ENCODE results near the gene CCDC102A.

GRCh38 chr16:57567691-57568090, 31.3 kb upstream of the CCDC102A start:
- no peak for TF ChIP-seq POLR2AphosphoS5 (IDR thresholded peaks at IDR 0.05; ENCODE audit: low read depth, low read length)
- TF ChIP-seq CTCF (IDR thresholded peaks at IDR 0.05 in 2 of 3, conservative IDR thresholded peaks at IDR 0.05 in 1 of 3; ENCODE audit: borderline replicate concordance in 1 of 3, insufficient read depth in 1 of 3, low read depth in 2 of 3, low read length in 2 of 3), result no peak
- TF ChIP-seq POLR2A (IDR thresholded peaks at IDR 0.05; ENCODE audit: borderline replicate concordance, extremely low read depth, insufficient read depth, insufficient read length), result no peak

All from HCT116 (cell line).